ENCODE results near the gene TRMT1. TPM values are rescaled to one million over a fixed set of nuclear protein-coding genes. Genes with fewer than 3 reads are reported as not detected.

Gene TRMT1
- total RNA-seq, 1 experiment from 2014 or later = 106 TPM

DNA sequence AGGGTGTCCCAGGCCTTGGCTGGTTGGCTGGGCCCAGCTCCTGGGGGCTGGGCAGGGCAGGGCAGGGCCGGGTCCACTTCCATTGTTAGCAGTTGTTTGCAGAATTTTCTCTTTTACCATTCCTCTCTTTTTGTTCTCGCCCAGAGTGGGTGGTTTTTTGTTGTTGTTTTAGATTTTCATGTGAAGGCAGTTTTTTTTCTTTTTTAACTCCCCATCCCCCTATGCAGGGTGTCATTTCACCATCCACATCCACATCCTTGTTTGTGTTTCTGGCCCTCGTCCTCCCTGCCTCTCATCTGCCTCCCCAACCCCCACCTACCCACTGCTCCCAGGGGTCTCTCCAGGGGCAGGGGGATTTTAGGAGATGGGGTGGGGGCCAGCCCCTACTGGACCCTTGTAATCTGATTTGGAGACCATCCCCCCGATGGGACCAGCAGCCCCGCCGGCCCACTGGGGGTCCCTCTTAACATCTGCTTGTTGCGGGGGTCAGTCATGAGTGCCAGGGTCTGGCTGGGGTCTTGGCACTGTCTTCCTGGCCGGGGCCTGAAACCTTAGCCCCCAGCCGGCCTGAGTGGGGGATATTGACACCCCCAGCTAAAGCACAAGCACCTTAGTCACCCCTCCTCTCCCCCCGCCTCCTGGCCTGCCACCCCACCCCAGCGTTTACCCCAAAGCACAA is 23.2 kb upstream of the TRMT1 start (continued):
- TF ChIP-seq, protein P1, sequence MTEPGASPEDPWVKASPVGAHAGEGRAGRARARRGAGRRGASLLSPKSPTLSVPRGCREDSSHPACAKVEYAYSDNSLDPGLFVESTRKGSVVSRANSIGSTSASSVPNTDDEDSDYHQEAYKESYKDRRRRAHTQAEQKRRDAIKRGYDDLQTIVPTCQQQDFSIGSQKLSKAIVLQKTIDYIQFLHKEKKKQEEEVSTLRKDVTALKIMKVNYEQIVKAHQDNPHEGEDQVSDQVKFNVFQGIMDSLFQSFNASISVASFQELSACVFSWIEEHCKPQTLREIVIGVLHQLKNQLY (CRISPR knock-in tag; IDR thresholded peaks at IDR 0.05) = no peak
- TF ChIP-seq, protein P2, sequence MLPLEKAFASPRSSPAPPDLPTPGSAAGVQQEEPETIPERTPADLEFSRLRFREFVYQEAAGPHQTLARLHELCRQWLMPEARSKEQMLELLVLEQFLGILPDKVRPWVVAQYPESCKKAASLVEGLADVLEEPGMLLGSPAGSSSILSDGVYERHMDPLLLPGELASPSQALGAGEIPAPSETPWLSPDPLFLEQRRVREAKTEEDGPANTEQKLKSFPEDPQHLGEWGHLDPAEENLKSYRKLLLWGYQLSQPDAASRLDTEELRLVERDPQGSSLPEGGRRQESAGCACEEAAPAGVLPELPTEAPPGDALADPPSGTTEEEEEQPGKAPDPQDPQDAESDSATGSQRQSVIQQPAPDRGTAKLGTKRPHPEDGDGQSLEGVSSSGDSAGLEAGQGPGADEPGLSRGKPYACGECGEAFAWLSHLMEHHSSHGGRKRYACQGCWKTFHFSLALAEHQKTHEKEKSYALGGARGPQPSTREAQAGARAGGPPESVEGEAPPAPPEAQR (CRISPR knock-in tag; IDR thresholded peaks at IDR 0.05) = no peak

DNA sequence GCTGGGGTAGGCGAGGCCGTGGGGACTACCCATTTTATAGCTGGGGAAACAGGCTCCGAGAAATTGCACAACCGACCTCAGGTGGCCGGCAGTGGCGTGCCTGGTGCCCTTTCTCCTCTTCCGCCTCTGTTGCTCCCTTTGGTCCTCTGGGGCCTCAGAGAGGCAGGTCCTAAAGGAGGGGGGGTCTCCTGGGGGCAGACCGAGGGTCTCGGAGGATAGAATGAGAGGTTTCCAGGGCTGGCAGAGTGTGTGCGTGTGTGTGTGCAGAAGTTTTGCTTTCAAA is 22.3 kb upstream of the TRMT1 start:
- DNase-seq (ENCODE audit: low spot score) = no peak
- POLR2A ChIA-PET = interaction anchor here (0.9 to 1.4 kb wide), 2 partner anchors 14 to 26 kb away, joined by 3 read pairs; no protein-coding TSS in a partner anchor
- Mint-ChIP-seq H3K27me3 (ENCODE audit: low read depth) (no peaks in the 10 kb centered on the region), H3K27ac (no peak overlapping the region), H3K9me3 (no peaks in the 10 kb centered on the region), H3K36me3 (peaks cover 31% of the 10 kb centered on the region), H3K4me3 (no peak overlapping the region), H3K4me1 (peaks cover 8% of the 10 kb centered on the region)
- TF ChIP-seq GABPB1 (CRISPR knock-in tag; IDR thresholded peaks at IDR 0.05) = no peak
- TF ChIP-seq, protein P3, sequence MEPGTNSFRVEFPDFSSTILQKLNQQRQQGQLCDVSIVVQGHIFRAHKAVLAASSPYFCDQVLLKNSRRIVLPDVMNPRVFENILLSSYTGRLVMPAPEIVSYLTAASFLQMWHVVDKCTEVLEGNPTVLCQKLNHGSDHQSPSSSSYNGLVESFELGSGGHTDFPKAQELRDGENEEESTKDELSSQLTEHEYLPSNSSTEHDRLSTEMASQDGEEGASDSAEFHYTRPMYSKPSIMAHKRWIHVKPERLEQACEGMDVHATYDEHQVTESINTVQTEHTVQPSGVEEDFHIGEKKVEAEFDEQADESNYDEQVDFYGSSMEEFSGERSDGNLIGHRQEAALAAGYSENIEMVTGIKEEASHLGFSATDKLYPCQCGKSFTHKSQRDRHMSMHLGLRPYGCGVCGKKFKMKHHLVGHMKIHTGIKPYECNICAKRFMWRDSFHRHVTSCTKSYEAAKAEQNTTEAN (CRISPR knock-in tag; IDR thresholded peaks at IDR 0.05) = no peak
- TF ChIP-seq, protein P4, sequence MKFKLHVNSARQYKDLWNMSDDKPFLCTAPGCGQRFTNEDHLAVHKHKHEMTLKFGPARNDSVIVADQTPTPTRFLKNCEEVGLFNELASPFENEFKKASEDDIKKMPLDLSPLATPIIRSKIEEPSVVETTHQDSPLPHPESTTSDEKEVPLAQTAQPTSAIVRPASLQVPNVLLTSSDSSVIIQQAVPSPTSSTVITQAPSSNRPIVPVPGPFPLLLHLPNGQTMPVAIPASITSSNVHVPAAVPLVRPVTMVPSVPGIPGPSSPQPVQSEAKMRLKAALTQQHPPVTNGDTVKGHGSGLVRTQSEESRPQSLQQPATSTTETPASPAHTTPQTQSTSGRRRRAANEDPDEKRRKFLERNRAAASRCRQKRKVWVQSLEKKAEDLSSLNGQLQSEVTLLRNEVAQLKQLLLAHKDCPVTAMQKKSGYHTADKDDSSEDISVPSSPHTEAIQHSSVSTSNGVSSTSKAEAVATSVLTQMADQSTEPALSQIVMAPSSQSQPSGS (CRISPR knock-in tag; IDR thresholded peaks at IDR 0.05; ENCODE audit: borderline replicate concordance, low read depth) = no peak
- no peak for TF ChIP-seq GRHL2 (CRISPR knock-in tag; IDR thresholded peaks at IDR 0.05; ENCODE audit: insufficient replicate concordance, severe bottlenecking)
- ATAC-seq = no peak
- CTCF ChIA-PET = interaction anchor here (1.6 kb wide), 1 partner anchor 12 kb away, joined by 5 read pairs; the partner anchor contains the start of genes IER2 and STX10

DNA sequence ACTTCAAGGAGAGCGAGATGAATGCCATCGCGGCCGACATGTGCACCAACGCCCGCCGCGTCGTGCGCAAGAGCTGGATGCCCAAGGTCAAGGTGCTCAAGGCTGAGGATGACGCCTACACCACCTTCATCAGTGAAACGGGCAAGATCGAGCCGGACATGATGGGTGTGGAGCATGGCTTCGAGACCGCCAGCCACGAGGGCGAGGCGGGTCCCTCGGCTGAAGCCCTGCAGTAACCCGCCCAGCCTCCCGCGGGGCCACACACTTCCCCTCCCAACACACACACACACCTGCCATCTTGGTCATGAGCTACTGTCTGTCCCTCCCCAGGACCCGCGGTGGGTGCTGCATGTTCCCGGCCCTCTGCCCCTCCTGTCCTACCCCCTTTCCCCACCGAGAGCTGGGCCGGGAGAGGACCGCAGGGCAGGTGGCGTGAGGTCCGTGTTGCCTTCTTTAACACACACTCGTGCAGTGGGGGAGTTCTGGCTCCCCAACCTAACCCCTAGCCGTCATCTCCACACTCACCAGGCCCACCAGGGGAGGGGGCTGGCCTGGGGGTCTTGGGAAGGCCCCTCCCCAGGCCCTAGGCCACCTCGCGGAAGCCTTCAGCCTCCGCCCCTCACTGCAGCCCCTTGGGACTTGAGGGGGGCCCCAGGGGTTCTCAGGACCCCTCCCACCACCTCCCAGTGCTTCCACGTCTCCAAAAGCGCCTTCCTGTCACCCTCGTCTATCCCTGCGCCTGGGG is 21.8 kb upstream of the TRMT1 start:
- no peaks in the 10 kb centered on the region for H3K9me3 Mint-ChIP-seq
- no peak overlapping the region for H3K4me3 Mint-ChIP-seq
- ChIA-PET CTCF (interaction anchor here (1.6 kb wide), 1 partner anchor 12 kb away, joined by 5 read pairs; the partner anchor contains the start of genes IER2 and STX10), POLR2A (interaction anchor here (0.9 to 1.4 kb wide), 2 partner anchors 14 to 27 kb away, joined by 3 read pairs; no protein-coding TSS in a partner anchor)
- H3K27me3 Mint-ChIP-seq (ENCODE audit: low read depth) = no peaks in the 10 kb centered on the region
- H3K36me3 Mint-ChIP-seq = peaks cover 33% of the 10 kb centered on the region
- ATAC-seq (no peak), DNase-seq (ENCODE audit: low spot score) (no peak)
- H3K4me1 Mint-ChIP-seq = peaks cover 8% of the 10 kb centered on the region
- no peak overlapping the region for H3K27ac Mint-ChIP-seq
- TF ChIP-seq JAZF1 (CRISPR knock-in tag; IDR thresholded peaks at IDR 0.05) = no peak
- no peak for TF ChIP-seq ZBTB21 (CRISPR knock-in tag; IDR thresholded peaks at IDR 0.05; ENCODE audit: borderline replicate concordance)
- TF ChIP-seq, protein P5, sequence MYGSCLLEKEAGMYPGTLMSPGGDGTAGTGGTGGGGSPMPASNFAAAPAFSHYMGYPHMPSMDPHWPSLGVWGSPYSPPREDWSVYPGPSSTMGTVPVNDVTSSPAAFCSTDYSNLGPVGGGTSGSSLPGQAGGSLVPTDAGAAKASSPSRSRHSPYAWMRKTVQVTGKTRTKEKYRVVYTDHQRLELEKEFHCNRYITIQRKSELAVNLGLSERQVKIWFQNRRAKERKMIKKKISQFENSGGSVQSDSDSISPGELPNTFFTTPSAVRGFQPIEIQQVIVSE (CRISPR knock-in tag; IDR thresholded peaks at IDR 0.05; ENCODE audit: borderline replicate concordance) = no peak
- TF ChIP-seq, protein P6, sequence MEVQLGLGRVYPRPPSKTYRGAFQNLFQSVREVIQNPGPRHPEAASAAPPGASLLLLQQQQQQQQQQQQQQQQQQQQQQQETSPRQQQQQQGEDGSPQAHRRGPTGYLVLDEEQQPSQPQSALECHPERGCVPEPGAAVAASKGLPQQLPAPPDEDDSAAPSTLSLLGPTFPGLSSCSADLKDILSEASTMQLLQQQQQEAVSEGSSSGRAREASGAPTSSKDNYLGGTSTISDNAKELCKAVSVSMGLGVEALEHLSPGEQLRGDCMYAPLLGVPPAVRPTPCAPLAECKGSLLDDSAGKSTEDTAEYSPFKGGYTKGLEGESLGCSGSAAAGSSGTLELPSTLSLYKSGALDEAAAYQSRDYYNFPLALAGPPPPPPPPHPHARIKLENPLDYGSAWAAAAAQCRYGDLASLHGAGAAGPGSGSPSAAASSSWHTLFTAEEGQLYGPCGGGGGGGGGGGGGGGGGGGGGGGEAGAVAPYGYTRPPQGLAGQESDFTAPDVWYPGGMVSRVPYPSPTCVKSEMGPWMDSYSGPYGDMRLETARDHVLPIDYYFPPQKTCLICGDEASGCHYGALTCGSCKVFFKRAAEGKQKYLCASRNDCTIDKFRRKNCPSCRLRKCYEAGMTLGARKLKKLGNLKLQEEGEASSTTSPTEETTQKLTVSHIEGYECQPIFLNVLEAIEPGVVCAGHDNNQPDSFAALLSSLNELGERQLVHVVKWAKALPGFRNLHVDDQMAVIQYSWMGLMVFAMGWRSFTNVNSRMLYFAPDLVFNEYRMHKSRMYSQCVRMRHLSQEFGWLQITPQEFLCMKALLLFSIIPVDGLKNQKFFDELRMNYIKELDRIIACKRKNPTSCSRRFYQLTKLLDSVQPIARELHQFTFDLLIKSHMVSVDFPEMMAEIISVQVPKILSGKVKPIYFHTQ (CRISPR knock-in tag; IDR thresholded peaks at IDR 0.05) = no peak
- no peak for TF ChIP-seq GTF2I (CRISPR knock-in tag; conservative IDR thresholded peaks at IDR 0.05)
- TF ChIP-seq, protein P7, sequence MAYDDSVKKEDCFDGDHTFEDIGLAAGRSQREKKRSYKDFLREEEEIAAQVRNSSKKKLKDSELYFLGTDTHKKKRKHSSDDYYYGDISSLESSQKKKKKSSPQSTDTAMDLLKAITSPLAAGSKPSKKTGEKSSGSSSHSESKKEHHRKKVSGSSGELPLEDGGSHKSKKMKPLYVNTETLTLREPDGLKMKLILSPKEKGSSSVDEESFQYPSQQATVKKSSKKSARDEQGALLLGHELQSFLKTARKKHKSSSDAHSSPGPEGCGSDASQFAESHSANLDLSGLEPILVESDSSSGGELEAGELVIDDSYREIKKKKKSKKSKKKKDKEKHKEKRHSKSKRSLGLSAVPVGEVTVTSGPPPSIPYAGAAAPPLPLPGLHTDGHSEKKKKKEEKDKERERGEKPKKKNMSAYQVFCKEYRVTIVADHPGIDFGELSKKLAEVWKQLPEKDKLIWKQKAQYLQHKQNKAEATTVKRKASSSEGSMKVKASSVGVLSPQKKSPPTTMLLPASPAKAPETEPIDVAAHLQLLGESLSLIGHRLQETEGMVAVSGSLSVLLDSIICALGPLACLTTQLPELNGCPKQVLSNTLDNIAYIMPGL (CRISPR knock-in tag; IDR thresholded peaks at IDR 0.05) = no peak
- TF ChIP-seq NFYB (CRISPR knock-in tag; conservative IDR thresholded peaks at IDR 0.05; ENCODE audit: low read depth) = no peak
- TF ChIP-seq, protein P8, sequence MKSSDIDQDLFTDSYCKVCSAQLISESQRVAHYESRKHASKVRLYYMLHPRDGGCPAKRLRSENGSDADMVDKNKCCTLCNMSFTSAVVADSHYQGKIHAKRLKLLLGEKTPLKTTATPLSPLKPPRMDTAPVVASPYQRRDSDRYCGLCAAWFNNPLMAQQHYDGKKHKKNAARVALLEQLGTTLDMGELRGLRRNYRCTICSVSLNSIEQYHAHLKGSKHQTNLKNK (CRISPR knock-in tag; IDR thresholded peaks at IDR 0.05) = no peak
- no peak for TF ChIP-seq ZNF416 (CRISPR knock-in tag; IDR thresholded peaks at IDR 0.05)
- no peak for TF ChIP-seq HMGA2 (CRISPR knock-in tag; IDR thresholded peaks at IDR 0.05)
- TF ChIP-seq ZNF396 (CRISPR knock-in tag; IDR thresholded peaks at IDR 0.05; ENCODE audit: borderline replicate concordance) = no peak
- TF ChIP-seq MXD4 (CRISPR knock-in tag; IDR thresholded peaks at IDR 0.05; ENCODE audit: borderline replicate concordance) = no peak
- no peak for TF ChIP-seq NR3C1 (CRISPR knock-in tag; conservative IDR thresholded peaks at IDR 0.05; ENCODE audit: low read depth)

Data from WTC11 (cell line).